A549 treated with AZD9567 at 1 μM for 4 hours (cell line): Measurements from ENCODE around the gene BAZ1B. TPM values are rescaled to one million over a fixed set of nuclear protein-coding genes. Genes with fewer than 3 reads are reported as not detected.

Experiments used
- total RNA-seq: library from RNA; stranded (reverse); fragments of 200-300 nt; extraction: Qiagen RNA extraction; gene quantifications from 5 replicates; pipeline ENCODE4 v1.2.3, GENCODE V29; 2022; ENCODE audit not compliant: insufficient read depth

The BAZ1B gene, protein sequence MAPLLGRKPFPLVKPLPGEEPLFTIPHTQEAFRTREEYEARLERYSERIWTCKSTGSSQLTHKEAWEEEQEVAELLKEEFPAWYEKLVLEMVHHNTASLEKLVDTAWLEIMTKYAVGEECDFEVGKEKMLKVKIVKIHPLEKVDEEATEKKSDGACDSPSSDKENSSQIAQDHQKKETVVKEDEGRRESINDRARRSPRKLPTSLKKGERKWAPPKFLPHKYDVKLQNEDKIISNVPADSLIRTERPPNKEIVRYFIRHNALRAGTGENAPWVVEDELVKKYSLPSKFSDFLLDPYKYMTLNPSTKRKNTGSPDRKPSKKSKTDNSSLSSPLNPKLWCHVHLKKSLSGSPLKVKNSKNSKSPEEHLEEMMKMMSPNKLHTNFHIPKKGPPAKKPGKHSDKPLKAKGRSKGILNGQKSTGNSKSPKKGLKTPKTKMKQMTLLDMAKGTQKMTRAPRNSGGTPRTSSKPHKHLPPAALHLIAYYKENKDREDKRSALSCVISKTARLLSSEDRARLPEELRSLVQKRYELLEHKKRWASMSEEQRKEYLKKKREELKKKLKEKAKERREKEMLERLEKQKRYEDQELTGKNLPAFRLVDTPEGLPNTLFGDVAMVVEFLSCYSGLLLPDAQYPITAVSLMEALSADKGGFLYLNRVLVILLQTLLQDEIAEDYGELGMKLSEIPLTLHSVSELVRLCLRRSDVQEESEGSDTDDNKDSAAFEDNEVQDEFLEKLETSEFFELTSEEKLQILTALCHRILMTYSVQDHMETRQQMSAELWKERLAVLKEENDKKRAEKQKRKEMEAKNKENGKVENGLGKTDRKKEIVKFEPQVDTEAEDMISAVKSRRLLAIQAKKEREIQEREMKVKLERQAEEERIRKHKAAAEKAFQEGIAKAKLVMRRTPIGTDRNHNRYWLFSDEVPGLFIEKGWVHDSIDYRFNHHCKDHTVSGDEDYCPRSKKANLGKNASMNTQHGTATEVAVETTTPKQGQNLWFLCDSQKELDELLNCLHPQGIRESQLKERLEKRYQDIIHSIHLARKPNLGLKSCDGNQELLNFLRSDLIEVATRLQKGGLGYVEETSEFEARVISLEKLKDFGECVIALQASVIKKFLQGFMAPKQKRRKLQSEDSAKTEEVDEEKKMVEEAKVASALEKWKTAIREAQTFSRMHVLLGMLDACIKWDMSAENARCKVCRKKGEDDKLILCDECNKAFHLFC (N-terminal part only)
- 50.1 to 62.0 TPM (median 56.3 TPM) in 5 replicates for total RNA-seq

DNA sequence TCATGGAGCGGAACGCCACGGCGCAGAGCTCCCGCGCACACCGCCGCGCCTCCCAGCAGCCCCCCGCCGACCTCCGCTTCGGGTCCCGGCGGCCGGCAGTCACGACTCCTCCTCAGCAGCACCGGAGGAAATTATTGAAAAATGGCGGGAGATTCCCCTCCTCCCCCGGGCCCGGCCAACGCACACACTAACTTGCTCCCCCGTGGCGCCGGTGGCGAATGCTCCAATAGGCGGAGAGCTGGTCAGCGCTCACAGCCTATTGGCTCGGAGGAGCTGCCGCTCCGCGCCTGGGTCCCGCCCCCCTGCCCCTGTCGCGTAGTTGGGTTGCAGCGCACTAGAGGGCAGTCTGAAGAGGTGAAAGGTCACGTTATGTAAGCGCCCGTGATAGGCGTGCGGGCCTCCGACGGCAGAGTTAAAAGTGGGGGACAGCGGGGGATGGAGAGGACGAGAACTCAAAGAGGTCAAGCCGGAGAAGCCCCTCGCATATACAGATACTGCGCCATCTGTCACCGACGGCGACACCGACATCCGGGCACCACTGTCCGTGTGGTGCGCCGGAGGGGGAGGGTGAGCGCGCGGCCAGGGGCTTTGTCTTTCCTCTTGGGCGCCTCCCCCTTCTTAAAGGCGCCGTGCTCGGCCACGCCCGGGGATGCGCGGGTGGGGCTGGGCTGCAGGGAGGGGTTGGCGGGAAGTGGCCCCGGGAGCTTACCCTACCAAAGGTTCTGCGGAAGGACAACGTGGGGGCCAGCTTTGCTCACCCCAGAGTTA, at the start of gene BAZ1B:
Gene BAZ1B, minus strand, starts transcription at position 189 of the 768 bp plus-strand sequence. CDS start 360 bp downstream, outside the sequence.

DNA sequence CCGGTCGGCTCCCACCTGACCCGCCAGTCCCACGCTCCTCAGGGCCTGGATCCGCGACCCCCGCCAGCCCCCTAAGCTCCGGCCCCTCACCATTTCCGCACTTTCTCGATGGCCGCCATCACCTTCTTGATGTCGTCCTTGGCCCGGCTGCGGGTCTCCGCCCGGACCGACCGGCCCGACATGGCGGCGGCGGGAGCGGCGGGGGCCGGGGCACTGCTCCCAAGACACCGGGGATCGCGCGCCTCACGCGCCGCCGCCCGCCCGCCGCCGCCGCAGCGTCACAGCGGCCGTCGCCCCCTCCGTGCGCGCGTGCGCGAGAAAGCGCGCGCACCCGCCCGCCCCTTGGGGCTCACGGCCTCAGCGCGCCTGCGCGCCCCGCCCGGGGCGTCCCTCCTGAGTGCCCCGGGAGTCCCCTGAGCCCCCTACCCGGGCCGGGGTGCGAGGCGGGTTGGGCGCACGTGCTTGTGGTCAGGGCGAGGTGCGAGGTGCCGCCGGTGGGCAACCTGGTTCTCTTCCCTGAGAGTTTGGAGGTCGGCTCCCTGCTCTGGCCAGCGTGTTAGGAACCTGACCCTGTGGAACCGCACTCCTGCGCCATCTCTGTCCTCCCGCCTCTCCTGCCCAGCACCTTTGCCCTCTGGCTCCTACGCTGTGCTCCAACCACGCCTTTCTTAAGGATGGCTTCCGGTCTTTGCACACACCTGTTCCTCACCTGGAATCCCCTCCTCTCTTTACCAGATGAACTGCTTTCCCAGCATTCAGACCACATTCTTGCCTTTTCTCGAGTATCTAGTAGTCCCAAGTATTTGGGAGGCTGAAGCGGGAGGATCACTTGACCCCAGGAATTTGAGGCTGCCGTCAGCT, 35.5 kb upstream of the BAZ1B start, which contains the start of gene BCL7B:
Gene BCL7B, minus strand, starts transcription at position 294 of the 861 bp plus-strand sequence. Its CDS starts 112 bp downstream, at position 182.

Other genes starting within 250 kb of the BAZ1B start
- gene NSUN5, start 213.5 kb downstream of the BAZ1B start, total RNA-seq, result 49.0 to 67.2 TPM (median 63.6 TPM) in 5 replicates
- gene TRIM50, start 194.2 kb downstream of the BAZ1B start, total RNA-seq, result not detected in 5 replicates
- gene FKBP6, start 194.1 kb downstream of the BAZ1B start, total RNA-seq, result not detected in 5 replicates
- gene FZD9, start 88.5 kb downstream of the BAZ1B start, total RNA-seq, result 2.1 to 3.0 TPM (median 2.7 TPM) in 4 of 5 replicates, not detected in the other
- 62.5 to 75.3 TPM (median 70.1 TPM) in 5 replicates for gene BCL7B, start 35.4 kb upstream of the BAZ1B start, total RNA-seq
- 49.1 to 56.0 TPM (median 50.6 TPM) in 5 replicates for gene TBL2, start 56.3 kb upstream of the BAZ1B start, total RNA-seq
- 0.59 to 1.3 TPM (median 1.2 TPM) in 5 replicates for gene MLXIPL, start 102.2 kb upstream of the BAZ1B start, total RNA-seq
- gene VPS37D, start 145.5 kb upstream of the BAZ1B start, total RNA-seq, result 3.4 to 4.7 TPM (median 4.3 TPM) in 5 replicates
- gene DNAJC30, start 161.2 kb upstream of the BAZ1B start, total RNA-seq, result 6.9 to 10.6 TPM (median 9.7 TPM) in 5 replicates
- 121 to 158 TPM (median 128 TPM) in 5 replicates for gene BUD23, start 161.3 kb upstream of the BAZ1B start, total RNA-seq
- 43.1 to 71.4 TPM (median 70.4 TPM) in 5 replicates for gene STX1A, start 197.4 kb upstream of the BAZ1B start, total RNA-seq
- 25.8 to 38.2 TPM (median 26.9 TPM) in 5 replicates for gene ABHD11, start 216.5 kb upstream of the BAZ1B start, total RNA-seq
- gene CLDN3, start 248.0 kb upstream of the BAZ1B start, total RNA-seq, result 2.9 to 3.4 TPM (median 3.1 TPM) in 4 of 5 replicates, not detected in the other